IMR-90 (cell line): ENCODE measurements around the gene MAPK8IP3. TPM values are rescaled to one million over a fixed set of nuclear protein-coding genes. Genes with fewer than 3 reads are reported as not detected.

Source experiments
- ATAC-seq: fragments of 200-7000 bp; cut with Tn5 transposase; 2 replicates; pipeline ENCODE4 v1.9.1; 2020; ENCODE audit warnings: low read depth, mild to moderate bottlenecking, moderate library complexity
- BruUV-seq: library from RNA; stranded (reverse); fragments of 400-500 nt; replicated peaks from 2 replicates; lab custom pipeline; 2021; lab: Mats Ljungman, UMichigan
- CTCF ChIA-PET: fragments of 300-600 bp; formaldehyde crosslinking; extraction: SDS; loops from one replicate; lab custom pipeline; 2021; ENCODE audit warnings: antibody characterized with exemption; lab: Yijun Ruan, JAX
- POLR2A ChIA-PET: fragments of 300-600 bp; sonication (Branson Sonifier 250); formaldehyde crosslinking; loops from one replicate; lab custom pipeline; 2022; ENCODE audit warnings: antibody characterized with exemption; ENCODE audit not compliant: unreplicated experiment; lab: Charles Lee
- DNase-seq: peaks from one replicate; pipeline ENCODE4 v3.0.0; 2013
- H2AFZ ChIP-seq: replicated peaks from 2 replicates; pipeline ENCODE3; 2013; ENCODE audit warnings: low read length, mild to moderate bottlenecking; ENCODE audit not compliant: poor library complexity
- H2AK5ac ChIP-seq: 2 replicates; pipeline ENCODE4 v1.6.1; 2013; ENCODE audit warnings: low read depth, low read length, inconsistent platforms
- H2AK9ac ChIP-seq: replicated peaks from 2 replicates; pipeline ENCODE3; 2013; ENCODE audit warnings: mild to moderate bottlenecking, low read depth, low read length, moderate library complexity; ENCODE audit not compliant: poor library complexity
- H2BK120ac ChIP-seq: 2 replicates; pipeline ENCODE4 v1.6.1; 2013; ENCODE audit warnings: low read depth, low read length, inconsistent platforms
- H2BK15ac ChIP-seq: 3 replicates; pipeline ENCODE4 v1.6.1; 2013; ENCODE audit warnings: low read depth, low read length, inconsistent platforms
- H2BK20ac ChIP-seq: 2 replicates; pipeline ENCODE4 v1.6.1; 2013; ENCODE audit warnings: low read depth, mild to moderate bottlenecking, inconsistent platforms, low read length, moderate library complexity
- H2BK5ac ChIP-seq: 2 replicates; pipeline ENCODE4 v1.6.1; 2013; ENCODE audit warnings: mild to moderate bottlenecking, low read depth, low read length, inconsistent platforms; ENCODE audit not compliant: poor library complexity, severe bottlenecking
- H3K14ac ChIP-seq: replicated peaks from 2 replicates; pipeline ENCODE4 v1.6.1; 2013; ENCODE audit warnings: low read depth, low read length, inconsistent platforms
- H3K18ac ChIP-seq: 2 replicates; pipeline ENCODE4 v1.6.1; 2013; ENCODE audit warnings: low read depth, low read length, control low read depth
- H3K23ac ChIP-seq: 2 replicates; pipeline ENCODE4 v1.6.1; 2013; ENCODE audit warnings: low read depth, low read length, inconsistent platforms
- H3K27ac ChIP-seq: 2 replicates; pipeline ENCODE4 v1.5.1; 2013; ENCODE audit warnings: mild to moderate bottlenecking, control low read depth, low read length; ENCODE audit not compliant: insufficient read depth
- H3K27me3 ChIP-seq: 2 replicates; pipeline ENCODE4 v1.6.1; 2013; ENCODE audit warnings: low read length; ENCODE audit not compliant: control insufficient read depth, insufficient read depth
- H3K36me3 ChIP-seq: 2 replicates; pipeline ENCODE4 v1.6.1; 2013; ENCODE audit warnings: low read length, mixed read lengths; ENCODE audit not compliant: control insufficient read depth, insufficient read depth
- H3K4ac ChIP-seq: 2 replicates; pipeline ENCODE4 v1.6.1; 2013; ENCODE audit warnings: low read depth, low read length, inconsistent platforms
- H3K4me1 ChIP-seq: 2 replicates; pipeline ENCODE4 v1.6.1; 2013; ENCODE audit warnings: low read length, mixed read lengths; ENCODE audit not compliant: control insufficient read depth, insufficient read depth
- H3K4me2 ChIP-seq: 2 replicates; pipeline ENCODE4 v1.6.1; 2013; ENCODE audit warnings: low read depth, mild to moderate bottlenecking, control low read depth, low read length, moderate library complexity
- H3K4me3 ChIP-seq: 2 replicates; pipeline ENCODE4 v1.5.1; 2013; ENCODE audit warnings: low read depth, mild to moderate bottlenecking, control low read depth, low read length, moderate library complexity; ENCODE audit not compliant: insufficient read depth
- H3K56ac ChIP-seq: 2 replicates; pipeline ENCODE4 v1.6.1; 2013; ENCODE audit warnings: low read length, inconsistent platforms; ENCODE audit not compliant: insufficient read depth; ENCODE audit errors: extremely low read depth
- H3K79me1 ChIP-seq, 2 experiments: 2 replicates each; pipeline ENCODE4 v1.6.1; 2013; ENCODE audit warnings: low read length in 2 of 2, inconsistent platforms in 1 of 2, low read depth in 1 of 2
- H3K9ac ChIP-seq: 2 replicates; pipeline ENCODE4 v1.6.1; 2013; ENCODE audit warnings: low read depth, low read length, control low read depth
- H3K9me1 ChIP-seq: 2 replicates; pipeline ENCODE4 v1.6.1; 2013; ENCODE audit warnings: low read length, inconsistent platforms; ENCODE audit not compliant: insufficient read depth
- H3K9me3 ChIP-seq: 2 replicates; pipeline ENCODE4 v1.6.1; 2013; ENCODE audit warnings: low read length; ENCODE audit not compliant: control insufficient read depth, insufficient read depth
- H4K20me1 ChIP-seq: 2 replicates; pipeline ENCODE4 v1.6.1; 2013; ENCODE audit warnings: low read length, inconsistent platforms; ENCODE audit not compliant: insufficient read depth
- H4K5ac ChIP-seq: 2 replicates; pipeline ENCODE4 v1.6.1; 2013; ENCODE audit warnings: mild to moderate bottlenecking, low read depth, low read length, control low read depth
- H4K8ac ChIP-seq, 2 experiments: 2 replicates each; pipeline ENCODE4 v1.6.1; 2013; ENCODE audit warnings: low read depth in 2 of 2, low read length in 2 of 2, control low read depth in 1 of 2, inconsistent platforms in 1 of 2
- H4K91ac ChIP-seq: 2 replicates; pipeline ENCODE4 v1.6.1; 2013; ENCODE audit warnings: low read depth, low read length, inconsistent platforms; ENCODE audit not compliant: insufficient read depth
- BHLHE40 ChIP-seq: fragments of 150-350 bp; IDR thresholded peaks from 2 replicates; pipeline ENCODE4 v1.6.1; 2016; ENCODE audit warnings: mild to moderate bottlenecking, low read depth, low read length
- CEBPB ChIP-seq: IDR thresholded peaks from 2 replicates; pipeline ENCODE4 v1.6.1; 2012; ENCODE audit warnings: low read depth, low read length, improper control_type of control experiment
- CHD1 ChIP-seq: IDR thresholded peaks from 2 replicates; pipeline ENCODE4 v1.6.1; 2012; ENCODE audit warnings: low read depth, low read length, improper control_type of control experiment
- ELK1 ChIP-seq: fragments of 150-350 bp; IDR thresholded peaks from 2 replicates; pipeline ENCODE4 v1.6.1; 2016; ENCODE audit warnings: low read depth, mild to moderate bottlenecking, low read length, moderate library complexity, borderline replicate concordance
- FOS ChIP-seq: fragments of 150-350 bp; IDR thresholded peaks from 2 replicates; pipeline ENCODE4 v1.6.1; 2016; ENCODE audit warnings: low read depth, low read length
- MAFK ChIP-seq: IDR thresholded peaks from 2 replicates; pipeline ENCODE4 v1.6.1; 2012; ENCODE audit warnings: low read depth, low read length, improper control_type of control experiment
- MAZ ChIP-seq: IDR thresholded peaks from 2 replicates; pipeline ENCODE4 v1.6.1; 2012; ENCODE audit warnings: low read depth, mild to moderate bottlenecking, low read length, improper control_type of control experiment, moderate library complexity, borderline replicate concordance
- MXI1 ChIP-seq: IDR thresholded peaks from 2 replicates; pipeline ENCODE4 v1.6.1; 2012; ENCODE audit warnings: low read depth, mild to moderate bottlenecking, low read length, moderate library complexity, borderline replicate concordance
- NFE2L2 ChIP-seq: fragments of 150-350 bp; IDR thresholded peaks from 2 replicates; pipeline ENCODE4 v1.6.1; 2016; ENCODE audit warnings: low read depth, mild to moderate bottlenecking, low read length
- POLR2A ChIP-seq: IDR thresholded peaks from 2 replicates; pipeline ENCODE4 v1.6.1; 2012; ENCODE audit warnings: mild to moderate bottlenecking, low read depth, low read length
- RAD21 ChIP-seq: IDR thresholded peaks from 2 replicates; pipeline ENCODE4 v1.6.1; 2012; ENCODE audit warnings: low read length, improper control_type of control experiment
- RCOR1 ChIP-seq: IDR thresholded peaks from 2 replicates; pipeline ENCODE4 v1.6.1; 2012; ENCODE audit warnings: mild to moderate bottlenecking, low read length, improper control_type of control experiment; ENCODE audit not compliant: insufficient replicate concordance
- RFX5 ChIP-seq: IDR thresholded peaks from 2 replicates; pipeline ENCODE4 v1.8.0; 2012; ENCODE audit warnings: low read depth, mild to moderate bottlenecking, low read length, moderate library complexity
- SMC3 ChIP-seq: fragments of 150-350 bp; IDR thresholded peaks from 2 replicates; pipeline ENCODE4 v1.6.1; 2016; ENCODE audit warnings: low read depth, mild to moderate bottlenecking, antibody characterized with exemption, low read length, moderate library complexity
- USF2 ChIP-seq: fragments of 150-350 bp; IDR thresholded peaks from 2 replicates; pipeline ENCODE4 v1.6.1; 2017; ENCODE audit warnings: mild to moderate bottlenecking, antibody characterized with exemption, low read length, low read depth
- WGBS, 2 experiments: methylation state at CpG; one replicate each; pipeline versions ENCODE4 v1.1.5 to v1.1.7; 2013; ENCODE audit warnings: missing lambda C conversion rate in 2 of 2; ENCODE audit not compliant: insufficient read length in 1 of 2; ENCODE audit errors: extremely low coverage in 2 of 2; 5-methylcytosine and 5-hydroxymethylcytosine counted together
- dilution Hi-C: fragments of 300-500 bp; cut with HindIII; formaldehyde crosslinking; loops from one replicate; pipeline ENCODE4 v1.14.3; 2018; ENCODE audit warnings: low sequenced_read_pairs; ENCODE audit not compliant: unreplicated experiment
- in situ Hi-C: fragments of 300-500 bp; cut with MboI; formaldehyde crosslinking; loops from 3 replicates; pipeline ENCODE4 v1.14.3; 2019; ENCODE audit warnings: low sequenced_read_pairs, inconsistent platforms, mixed read lengths
- intact Hi-C: fragments of 100-400 bp; cut with micrococcal nuclease; formaldehyde crosslinking; loops from 2 replicates; pipeline ENCODE4 v1.10.0; 2022
- polyA plus RNA-seq, 3 experiments: library from polyadenylated mRNA; depleted of rRNA; stranded (reverse); fragments of >200 nt; gene quantifications; 2 replicates each; pipeline ENCODE4 v1.2.3, GENCODE V29; 2012; ENCODE audit warnings: low replicate concordance in 1 of 3
- total RNA-seq: library from RNA; depleted of rRNA; stranded (reverse); fragments of >200 nt; gene quantifications from 2 replicates; pipeline ENCODE4 v1.2.3, GENCODE V29; 2012
- TF ChIP-seq, protein P1 (sequence below): conservative IDR thresholded peaks from 2 replicates; pipeline ENCODE4 v1.5.1; 2012; ENCODE audit warnings: mild to moderate bottlenecking, low read depth, low read length, improper control_type of control experiment

Gene MAPK8IP3
- total and polyA plus RNA-seq, 2 of the 4 experiments (the other 2 are of a cell fraction) = 17.0 to 69.1 TPM

- Histone ChIP-seq H2BK120ac (no peak overlapping the region), H3K4me1 (peaks cover 3% of the 10 kb centered on the region; the same call in 1 of the 2 replicates), H2BK15ac (no peak overlapping the region), H3K9me1 (peaks cover 15% of the 10 kb centered on the region), H3K9me3 (no peaks in the 10 kb centered on the region), H2AK5ac (no peak overlapping the region), H3K27ac (no peak overlapping the region), H4K8ac (0 out of 4 replicates have a peak overlapping the region, but pooled peaks of 1 of the 2 experiments have one; percentile 15), H3K4ac (no peak overlapping the region), H3K36me3 (peaks cover 6% of the 10 kb centered on the region), H4K91ac (no peak overlapping the region), H4K20me1 (peaks cover 41% of the 10 kb centered on the region), H3K56ac (no peak overlapping the region), H2BK5ac (no peak overlapping the region), H3K79me1 (peaks cover 31 to 76% of the 10 kb centered on the region in 2 experiments), H3K14ac (no peak overlapping the region), H2BK20ac (no peak overlapping the region), H3K18ac (no peak overlapping the region), H4K5ac (no peak overlapping the region), H2AFZ (no peak overlapping the region), H3K9ac (no peak overlapping the region), H3K27me3 (no peaks in the 10 kb centered on the region), H3K4me2 (no peak overlapping the region), H3K23ac (no peak overlapping the region; the same call in 1 of the 2 replicates), H2AK9ac (peak overlapping the region; percentile 37), H3K4me3 (no peak overlapping the region)
- in situ Hi-C loops (no loop called here), intact Hi-C loops (no loop called here), dilution Hi-C loops (no loop called here)
- no TSS peak for BruUV-seq
- ChIA-PET POLR2A (no interaction called here), CTCF (no interaction called here)
- TF ChIP-seq RCOR1 (no peak), POLR2A (no peak), BHLHE40 (no peak), RAD21 (no peak), CHD1 (no peak), SMC3 (no peak), MXI1 (no peak), USF2 (no peak), RFX5 (no peak), CEBPB (no peak), MAZ (no peak), ELK1 (no peak), FOS (no peak), MAFK (no peak), NFE2L2 (no peak)
- TF ChIP-seq, protein P1, sequence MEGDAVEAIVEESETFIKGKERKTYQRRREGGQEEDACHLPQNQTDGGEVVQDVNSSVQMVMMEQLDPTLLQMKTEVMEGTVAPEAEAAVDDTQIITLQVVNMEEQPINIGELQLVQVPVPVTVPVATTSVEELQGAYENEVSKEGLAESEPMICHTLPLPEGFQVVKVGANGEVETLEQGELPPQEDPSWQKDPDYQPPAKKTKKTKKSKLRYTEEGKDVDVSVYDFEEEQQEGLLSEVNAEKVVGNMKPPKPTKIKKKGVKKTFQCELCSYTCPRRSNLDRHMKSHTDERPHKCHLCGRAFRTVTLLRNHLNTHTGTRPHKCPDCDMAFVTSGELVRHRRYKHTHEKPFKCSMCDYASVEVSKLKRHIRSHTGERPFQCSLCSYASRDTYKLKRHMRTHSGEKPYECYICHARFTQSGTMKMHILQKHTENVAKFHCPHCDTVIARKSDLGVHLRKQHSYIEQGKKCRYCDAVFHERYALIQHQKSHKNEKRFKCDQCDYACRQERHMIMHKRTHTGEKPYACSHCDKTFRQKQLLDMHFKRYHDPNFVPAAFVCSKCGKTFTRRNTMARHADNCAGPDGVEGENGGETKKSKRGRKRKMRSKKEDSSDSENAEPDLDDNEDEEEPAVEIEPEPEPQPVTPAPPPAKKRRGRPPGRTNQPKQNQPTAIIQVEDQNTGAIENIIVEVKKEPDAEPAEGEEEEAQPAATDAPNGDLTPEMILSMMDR = no peak
- ATAC-seq (no peak), DNase-seq (no peak)
- 60% methylated on average over 2 of the region's 14 CpGs; no CpG with 5 or more reads in 1 of the 2 experiments for WGBS, 2 experiments
Measured at GRCh38 chr16:1680361-1680760, 25.6 kb upstream of the MAPK8IP3 start.
